H9 (cell line): ENCODE results near the gene USE1. TPM values are rescaled to one million over a fixed set of nuclear protein-coding genes. Genes with fewer than 3 reads are reported as not detected.

Experiments used
- DNase-seq: peaks from one replicate; pipeline ENCODE4 v3.0.0-alpha.2; 2017
- H2AFZ ChIP-seq: one replicate; pipeline ENCODE4 v1.6.1; 2013; ENCODE audit warnings: mild to moderate bottlenecking, low read length, control low read depth, moderate library complexity
- H2AK5ac ChIP-seq: 2 replicates; pipeline ENCODE4 v1.6.1; 2013; ENCODE audit warnings: low read length, control low read depth, mixed read lengths; ENCODE audit not compliant: insufficient read length
- H2BK120ac ChIP-seq: one replicate; pipeline ENCODE4 v1.6.1; 2013; ENCODE audit warnings: low read depth, mild to moderate bottlenecking, low read length, control low read depth, inconsistent platforms; ENCODE audit not compliant: poor library complexity, severe bottlenecking
- H2BK12ac ChIP-seq: 2 replicates; pipeline ENCODE4 v1.6.1; 2013; ENCODE audit warnings: low read length, control low read depth, mixed read lengths, low read depth; ENCODE audit not compliant: insufficient read length
- H2BK15ac ChIP-seq: 2 replicates; pipeline ENCODE4 v1.6.1; 2013; ENCODE audit warnings: low read depth, low read length, control low read depth
- H2BK20ac ChIP-seq: one replicate; pipeline ENCODE4 v1.6.1; 2013; ENCODE audit warnings: low read depth, mild to moderate bottlenecking, low read length, control low read depth, inconsistent platforms; ENCODE audit not compliant: poor library complexity, severe bottlenecking
- H2BK5ac ChIP-seq: 2 replicates; pipeline ENCODE4 v1.6.1; 2013; ENCODE audit warnings: low read length, control low read depth, mixed read lengths; ENCODE audit not compliant: insufficient read length
- H3K14ac ChIP-seq: 2 replicates; pipeline ENCODE4 v1.6.1; 2013; ENCODE audit warnings: low read length, control low read depth; ENCODE audit not compliant: insufficient read depth
- H3K18ac ChIP-seq: 2 replicates; pipeline ENCODE4 v1.6.1; 2013; ENCODE audit warnings: low read depth, mild to moderate bottlenecking, mixed read lengths, low read length, control low read depth; ENCODE audit not compliant: insufficient read length
- H3K23ac ChIP-seq: 2 replicates; pipeline ENCODE4 v1.6.1; 2013; ENCODE audit warnings: low read length, control low read depth, mixed read lengths, low read depth; ENCODE audit not compliant: insufficient read length
- H3K23me2 ChIP-seq: 2 replicates; pipeline ENCODE4 v1.6.1; 2013; ENCODE audit warnings: low read depth, mild to moderate bottlenecking, mixed read lengths, low read length, control low read depth; ENCODE audit not compliant: insufficient read length, poor library complexity, severe bottlenecking
- H3K27ac ChIP-seq: 2 replicates; pipeline ENCODE4 v1.5.1; 2013; ENCODE audit warnings: low read length, control low read depth, mixed read lengths, low read depth; ENCODE audit not compliant: insufficient read length
- H3K27me3 ChIP-seq: 2 replicates; pipeline ENCODE4 v1.6.1; 2013; ENCODE audit warnings: low read length, control low read depth, inconsistent platforms; ENCODE audit not compliant: insufficient read depth
- H3K4ac ChIP-seq: 2 replicates; pipeline ENCODE4 v1.6.1; 2013; ENCODE audit warnings: low read depth, mild to moderate bottlenecking, control low read depth, inconsistent platforms, low read length, moderate library complexity
- H3K4me1 ChIP-seq: 2 replicates; pipeline ENCODE4 v1.6.1; 2013; ENCODE audit warnings: low read length, control low read depth, inconsistent platforms; ENCODE audit not compliant: insufficient read depth
- H3K4me2 ChIP-seq: 2 replicates; pipeline ENCODE4 v1.6.1; 2013; ENCODE audit warnings: low read length, control low read depth, mixed read lengths; ENCODE audit not compliant: insufficient read length, insufficient read depth
- H3K56ac ChIP-seq: 2 replicates; pipeline ENCODE4 v1.6.1; 2013; ENCODE audit warnings: low read depth, mild to moderate bottlenecking, mixed read lengths, low read length, control low read depth; ENCODE audit not compliant: insufficient read length
- H3K79me1 ChIP-seq: 2 replicates; pipeline ENCODE4 v1.6.1; 2013; ENCODE audit warnings: low read depth, mild to moderate bottlenecking, moderate library complexity, low read length, control low read depth, inconsistent platforms; ENCODE audit not compliant: insufficient read depth, poor library complexity, severe bottlenecking
- H3K79me2 ChIP-seq: 2 replicates; pipeline ENCODE4 v1.6.1; 2013; ENCODE audit warnings: low read length, control low read depth, inconsistent platforms; ENCODE audit not compliant: insufficient read depth
- H3K9ac ChIP-seq: 2 replicates; pipeline ENCODE4 v1.6.1; 2013; ENCODE audit warnings: low read length, control low read depth, mixed read lengths; ENCODE audit not compliant: insufficient read length; ENCODE audit errors: extremely low read depth
- H3K9me3 ChIP-seq: one replicate; pipeline ENCODE4 v1.6.1; 2013; ENCODE audit warnings: low read depth, low read length, inconsistent platforms; ENCODE audit not compliant: control insufficient read depth
- H3T11ph ChIP-seq: one replicate; pipeline ENCODE4 v1.6.1; 2013; ENCODE audit warnings: mild to moderate bottlenecking, low read length, control low read depth, inconsistent platforms
- H4K20me1 ChIP-seq: one replicate; pipeline ENCODE4 v1.6.1; 2013; ENCODE audit not compliant: control insufficient read depth, insufficient read length, insufficient read depth
- H4K5ac ChIP-seq: 2 replicates; pipeline ENCODE4 v1.6.1; 2013; ENCODE audit warnings: low read depth, mild to moderate bottlenecking, mixed read lengths, low read length, control low read depth; ENCODE audit not compliant: insufficient read length
- H4K8ac ChIP-seq: replicated peaks from 2 replicates; pipeline ENCODE4 v1.6.1; 2013; ENCODE audit warnings: low read length, control low read depth, mixed read lengths, low read depth; ENCODE audit not compliant: insufficient read length
- H4K91ac ChIP-seq: 2 replicates; pipeline ENCODE4 v1.6.1; 2013; ENCODE audit warnings: low read depth, mild to moderate bottlenecking, moderate library complexity, mixed read lengths, low read length, control low read depth; ENCODE audit not compliant: insufficient read length
- H3K27ac Mint-ChIP-seq, 3 experiments: 2 replicates in 2 of 3; 3 replicates in 1 of 3; pipeline ENCODE4 v1.8.0; 2020 to 2021; ENCODE audit warnings: mixed read lengths in 3 of 3, mild to moderate bottlenecking in 1 of 3, moderate library complexity in 1 of 3
- H3K27me3 Mint-ChIP-seq: 2 replicates; pipeline ENCODE4 v1.8.0; 2021; ENCODE audit warnings: low read depth, mild to moderate bottlenecking, moderate library complexity, mixed read lengths
- H3K36me3 Mint-ChIP-seq, 3 experiments: 2 replicates in 2 of 3; 3 replicates in 1 of 3; pipeline ENCODE4 v1.8.0; 2020 to 2021; ENCODE audit warnings: low read depth in 3 of 3, mixed read lengths in 3 of 3; ENCODE audit not compliant: insufficient read depth in 1 of 3
- H3K4me1 Mint-ChIP-seq, 2 experiments: 2 replicates each; pipeline ENCODE4 v1.8.0; 2020; ENCODE audit warnings: mixed read lengths in 2 of 2
- H3K4me3 Mint-ChIP-seq, 2 experiments: 2 replicates in 1 of 2; 3 replicates in 1 of 2; pipeline ENCODE4 v1.8.0; 2020 to 2021; ENCODE audit warnings: mild to moderate bottlenecking in 2 of 2, mixed read lengths in 2 of 2, moderate library complexity in 1 of 2
- H3K9me3 Mint-ChIP-seq, 2 experiments: 2 replicates in 1 of 2; 3 replicates in 1 of 2; pipeline ENCODE4 v1.8.0; 2020; ENCODE audit warnings: mild to moderate bottlenecking in 2 of 2, mixed read lengths in 2 of 2, moderate library complexity in 1 of 2
- CTCF ChIP-seq: fragments of 200-600 bp; sonication (generic); conservative IDR thresholded peaks from 3 replicates; pipeline ENCODE4 v1.8.0; 2021; ENCODE audit warnings: antibody characterized with exemption, mild to moderate bottlenecking
- WGBS: extraction: QIAGEN DNeasy Blood & Tissue Kit; methylation state at CpG from one replicate; pipeline ENCODE4 v1.1.7; 2013; ENCODE audit warnings: missing lambda C conversion rate, low lambda C conversion rate, mixed read lengths; ENCODE audit not compliant: insufficient read length; ENCODE audit errors: extremely low coverage; 5-methylcytosine and 5-hydroxymethylcytosine counted together
- total RNA-seq: library from RNA; stranded (reverse); gene quantifications from 2 replicates; pipeline ENCODE4 v1.2.1, GENCODE V29; 2021

Gene USE1
- total RNA-seq, 1 experiment from 2014 or later, result 16.2 TPM

GRCh38 chr19:17209126-17210036 lies 5.8 kb upstream of the USE1 start:
- no peak for TF ChIP-seq CTCF
- H3K27ac ChIP-seq, result no peak overlapping the region
- peak; percentile 98 for DNase-seq

More at GRCh38 chr19:17209126-17210036, 5.8 kb upstream of the USE1 start:
- Mint-ChIP-seq H3K36me3 (peaks cover 9 to 52% (median 29%) of the 10 kb centered on the region in 3 experiments; a peak in 6 of 7 replicates), H3K27me3 (no peaks in the 10 kb centered on the region), H3K4me3 (peak overlapping the region in 1 of 2 experiments; percentile 18; a peak in 3 of 5 replicates), H3K9me3 (no peaks in the 10 kb centered on the region), H3K4me1 (peaks cover 7 to 16% of the 10 kb centered on the region in 2 experiments), H3K27ac (peak overlapping the region in 2 of 3 experiments; percentile 10 to 94; a peak in 5 of 7 replicates)
- H2BK5ac ChIP-seq, result no peak overlapping the region
- H3T11ph ChIP-seq, result no peak overlapping the region
- no peak overlapping the region for H3K23ac ChIP-seq
- peaks cover 2% of the 10 kb centered on the region for H4K20me1 ChIP-seq
- no peaks in the 10 kb centered on the region for H3K79me1 ChIP-seq
- H2AK5ac ChIP-seq, result no peak overlapping the region
- no peak overlapping the region for H3K14ac ChIP-seq
- H2BK20ac ChIP-seq, result no peak overlapping the region
- H3K23me2 ChIP-seq, result no peaks in the 10 kb centered on the region
- no peaks in the 10 kb centered on the region; the same call in 1 of the 2 replicates for H3K4me1 ChIP-seq
- WGBS, result no CpG with 5 or more reads among the region's 28 CpGs
- H3K4me2 ChIP-seq, result no peak overlapping the region
- H4K5ac ChIP-seq, result no peak overlapping the region
- no peak overlapping the region for H3K9ac ChIP-seq
- no peaks in the 10 kb centered on the region for H3K27me3 ChIP-seq
- no peak overlapping the region for H4K91ac ChIP-seq
- no peak overlapping the region for H3K18ac ChIP-seq
- H2BK15ac ChIP-seq, result no peak overlapping the region
- no peak overlapping the region for H4K8ac ChIP-seq
- H2BK12ac ChIP-seq, result no peak overlapping the region
- H2AFZ ChIP-seq, result no peak overlapping the region
- no peak overlapping the region for H3K56ac ChIP-seq
- H3K79me2 ChIP-seq, result no peaks in the 10 kb centered on the region
- no peaks in the 10 kb centered on the region for H3K9me3 ChIP-seq
- no peak overlapping the region for H2BK120ac ChIP-seq
- no peak overlapping the region for H3K4ac ChIP-seq
